ENCODE results near the gene ZNRF3. TPM values are rescaled to one million over a fixed set of nuclear protein-coding genes. Genes with fewer than 3 reads are reported as not detected.

ZNRF3 gene
- polyA plus RNA-seq, 2 donors = 1.6 to 2.8 TPM

Other genes with a start within 250 kb of the ZNRF3 start
- gene TTC28, start 203.7 kb upstream of the ZNRF3 start, polyA plus RNA-seq = 1 to 10 TPM; 1.4 to 2.6 TPM
- 10 to 100 TPM; 11.2 to 14.8 TPM for gene CHEK2, start 141.8 kb upstream of the ZNRF3 start, polyA plus RNA-seq
- 10 to 100 TPM; 10.4 to 11.4 TPM for gene HSCB, start 141.5 kb upstream of the ZNRF3 start, polyA plus RNA-seq
- 1 to 10 TPM; 4.8 to 7.5 TPM for gene CCDC117, start 110.9 kb upstream of the ZNRF3 start, polyA plus RNA-seq
- gene XBP1, start 83.0 kb upstream of the ZNRF3 start, polyA plus RNA-seq = 10 to 100 TPM; 30.5 to 84.1 TPM
- under 1 TPM; 0.13 to 0.26 TPM for gene C22orf31, start 178.3 kb downstream of the ZNRF3 start, polyA plus RNA-seq
- gene KREMEN1, start 189.5 kb downstream of the ZNRF3 start, polyA plus RNA-seq = 10 to 100 TPM; 29.1 to 31.4 TPM

Measured in esophagus (tissue), 2 donors.